ENCODE measurements around the gene NELL2.

GRCh38 chr12:44588651-44589050 lies 287.5 kb downstream of the NELL2 start:
- TF ChIP-seq CTCF (conservative IDR thresholded peaks at IDR 0.05 in 1 of 2, IDR thresholded peaks at IDR 0.05 in 1 of 2; ENCODE audit: low read depth in 1 of 2, low read length in 2 of 2) (no peak), EZH2 (IDR thresholded peaks at IDR 0.05; ENCODE audit: low read length, missing control alignments) (no peak)
